ENCODE data around the gene ZNF687. TPM values are rescaled to one million over a fixed set of nuclear protein-coding genes. Genes with fewer than 3 reads are reported as not detected.
A peak's percentile ranks its signal among the peaks of the same experiment; 100 is the strongest.

ZNF687 gene
- total RNA-seq, 1 experiment from 2014 or later, result 34.3 TPM

GRCh38 chr1:151327223-151327902 lies 45.3 kb downstream of the ZNF687 start, which contains the start of gene PI4KB:
PI4KB (minus strand) TSS chr1:151327416; CDS start chr1:151316481, 10,935 bp downstream.
- DNase-seq (ENCODE audit: low read depth, low spot score) (peak; percentile 97), ATAC-seq (peak; percentile 96)
- H3K79me2 ChIP-seq (ENCODE audit: insufficient read depth, low read length), result peaks cover 14% of the 10 kb centered on the region
- CTCF ChIA-PET, result interaction anchor here (0.6 to 1.9 kb wide), 5 partner anchors 13 to 70 kb away, joined by 3 to 23 read pairs (median 3); partner anchors contain the start of gene ZNF687
- RAD21 ChIA-PET (ENCODE audit: low non-redundant PET in 1 of 2, low total read pairs in 2 of 2, uncharacterized antibody in 2 of 2, unreplicated experiment in 2 of 2), result interaction anchor here (0.6 to 1.6 kb wide), 3 partner anchors 14 to 34 kb away, joined by 3 to 6 read pairs (median 4); no protein-coding TSS in a partner anchor
- no TSS peak for BruUV-seq (replicated peaks)
- H3K27ac ChIP-seq (ENCODE audit: low read depth, low read length), result peak within 1 kb of the TSS; percentile 80
- H3K36me3 ChIP-seq (ENCODE audit: control insufficient read depth in 1 of 2, insufficient read depth in 2 of 2, low read length in 2 of 2), result no peaks in the 10 kb centered on the region; a peak in 1 of 4 replicates
- H3K9me2 ChIP-seq (ENCODE audit: insufficient read depth), result no peaks in the 10 kb centered on the region
- peak within 1 kb of the TSS; percentile 96 for H3K4me2 ChIP-seq (ENCODE audit: low read length)
- H2AFZ ChIP-seq (ENCODE audit: low read depth, low read length, poor library complexity, severe bottlenecking), result peak within 1 kb of the TSS; percentile 90
- H4K20me1 ChIP-seq (ENCODE audit: insufficient read depth), result no peaks in the 10 kb centered on the region
- no peaks in the 10 kb centered on the region for H3K9me3 ChIP-seq (ENCODE audit: control insufficient read depth in 1 of 2, insufficient read depth in 1 of 2, low read depth in 1 of 2, low read length in 2 of 2)
- H3K27me3 ChIP-seq (ENCODE audit: insufficient read depth, low read length), result no peaks in the 10 kb centered on the region
- POLR2A ChIA-PET, result interaction anchor here (0.5 to 2.3 kb wide), 8 partner anchors 9 to 72 kb away, joined by 3 to 18 read pairs (median 6); partner anchors contain the start of genes PSMB4 and ZNF687
- H3K9ac ChIP-seq (ENCODE audit: low read length), result peak within 1 kb of the TSS; percentile 73
- H3K4me1 ChIP-seq (ENCODE audit: control insufficient read depth in 1 of 2, insufficient read depth in 2 of 2, low read length in 2 of 2), result peaks cover 12 to 24% of the 10 kb centered on the region in 2 experiments
- peak within 1 kb of the TSS; percentile 80 to 82 for H3K4me3 ChIP-seq (replicated peaks in 1 of 2; ENCODE audit: low read depth in 1 of 2, low read length in 2 of 2)
- intact Hi-C loops (cut with micrococcal nuclease), result loop anchor here (5.0 kb wide), 1 partner anchor 130 kb away; the partner anchor contains the start of gene PIP5K1A
- TF ChIP-seq EZH2phosphoT487 (IDR thresholded peaks at IDR 0.05; ENCODE audit: borderline replicate concordance), result no peak
- TF ChIP-seq POLR2A (IDR thresholded peaks at IDR 0.05; ENCODE audit: borderline replicate concordance, extremely low read depth, insufficient read depth, insufficient read length), result peak; percentile 68
- TF ChIP-seq POLR2AphosphoS5 (IDR thresholded peaks at IDR 0.05; ENCODE audit: low read depth, low read length), result peak; percentile 49; the same call in 1 of the 2 replicates
- TF ChIP-seq CEBPB (IDR thresholded peaks at IDR 0.05; ENCODE audit: low read depth), result no peak
- no peak for TF ChIP-seq FOSL1 (IDR thresholded peaks at IDR 0.05; ENCODE audit: low read depth)
- TF ChIP-seq ZNF274 (IDR thresholded peaks at IDR 0.05; ENCODE audit: low read depth, low read length), result no peak
- TF ChIP-seq RAD21 (IDR thresholded peaks at IDR 0.05; ENCODE audit: low read depth), result no peak
- TF ChIP-seq YY1 (IDR thresholded peaks at IDR 0.05; ENCODE audit: extremely low read depth, insufficient replicate concordance, low read depth, low read length), result peak; percentile 53
- TF ChIP-seq SIN3A (IDR thresholded peaks at IDR 0.05; ENCODE audit: low read depth), result no peak
- TF ChIP-seq ZBTB33 (IDR thresholded peaks at IDR 0.05; ENCODE audit: extremely low read depth, insufficient replicate concordance, low read length), result no peak
- no peak for TF ChIP-seq SRF (IDR thresholded peaks at IDR 0.05; ENCODE audit: low read depth)
- TF ChIP-seq JUND (IDR thresholded peaks at IDR 0.05), result no peak
- no peak for TF ChIP-seq REST (IDR thresholded peaks at IDR 0.05; ENCODE audit: low read depth)
- TF ChIP-seq, protein P1, sequence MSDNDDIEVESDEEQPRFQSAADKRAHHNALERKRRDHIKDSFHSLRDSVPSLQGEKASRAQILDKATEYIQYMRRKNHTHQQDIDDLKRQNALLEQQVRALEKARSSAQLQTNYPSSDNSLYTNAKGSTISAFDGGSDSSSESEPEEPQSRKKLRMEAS (IDR thresholded peaks at IDR 0.05), result no peak
- TF ChIP-seq EZH2 (IDR thresholded peaks at IDR 0.05), result no peak
- TF ChIP-seq CTCF (IDR thresholded peaks at IDR 0.05 in 2 of 3, conservative IDR thresholded peaks at IDR 0.05 in 1 of 3; ENCODE audit: borderline replicate concordance in 1 of 3, insufficient read depth in 1 of 3, low read depth in 2 of 3, low read length in 2 of 3), result no peak
- TF ChIP-seq, protein P2, sequence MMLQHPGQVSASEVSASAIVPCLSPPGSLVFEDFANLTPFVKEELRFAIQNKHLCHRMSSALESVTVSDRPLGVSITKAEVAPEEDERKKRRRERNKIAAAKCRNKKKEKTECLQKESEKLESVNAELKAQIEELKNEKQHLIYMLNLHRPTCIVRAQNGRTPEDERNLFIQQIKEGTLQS (IDR thresholded peaks at IDR 0.05), result no peak
- no peak for TF ChIP-seq CBX3 (IDR thresholded peaks at IDR 0.05; ENCODE audit: low read depth)
- TF ChIP-seq EGR1 (IDR thresholded peaks at IDR 0.05; ENCODE audit: low read depth), result no peak

Measured in HCT116 (cell line).